H1 (cell line): ENCODE measurements around the gene PPP2R3B. TPM values are rescaled to one million over a fixed set of nuclear protein-coding genes. Genes with fewer than 3 reads are reported as not detected.

Experiments used
- CHD7 ChIP-seq: fragments of 300-600 bp; sonication (generic); IDR thresholded peaks from 2 replicates; pipeline ENCODE4 v1.7.1; 2012; ENCODE audit warnings: low read length, moderate library complexity, mild to moderate bottlenecking, inconsistent platforms; ENCODE audit not compliant: insufficient replicate concordance
- EZH2 ChIP-seq: fragments of 200-600 bp; sonication (generic); IDR thresholded peaks from 2 replicates; pipeline ENCODE4 v1.7.1; 2012; ENCODE audit warnings: low read depth, mild to moderate bottlenecking, moderate library complexity, low read length, inconsistent platforms; ENCODE audit not compliant: severe bottlenecking
- GABPA ChIP-seq: IDR thresholded peaks from 2 replicates; pipeline ENCODE4 v1.6.1; 2011; ENCODE audit warnings: mild to moderate bottlenecking, low read length, moderate library complexity, borderline replicate concordance; ENCODE audit not compliant: insufficient read depth
- GTF2F1 ChIP-seq: IDR thresholded peaks from 2 replicates; pipeline ENCODE4 v1.6.1; 2012; ENCODE audit warnings: low read depth, low read length, improper control_type of control experiment, borderline replicate concordance
- RAD21 ChIP-seq, 2 experiments: IDR thresholded peaks in 1 of 2; conservative IDR thresholded peaks in 1 of 2; 2 replicates each; pipeline ENCODE4 v1.6.1; 2011; ENCODE audit warnings: low read depth in 2 of 2, low read length in 2 of 2, improper control_type of control experiment in 1 of 2, inconsistent platforms in 1 of 2, mild to moderate bottlenecking in 1 of 2, moderate library complexity in 1 of 2
- SIN3A ChIP-seq, 2 experiments: IDR thresholded peaks in 1 of 2; conservative IDR thresholded peaks in 1 of 2; 2 replicates each; pipeline ENCODE4 v1.6.1; 2011 to 2012; ENCODE audit warnings: low read length in 2 of 2, improper control_type of control experiment in 1 of 2, low read depth in 1 of 2, mild to moderate bottlenecking in 1 of 2
- SIRT6 ChIP-seq: IDR thresholded peaks from one replicate; pipeline ENCODE4 v1.7.1; 2012; ENCODE audit warnings: low read length, inconsistent platforms
- SP4 ChIP-seq: IDR thresholded peaks from 2 replicates; pipeline ENCODE4 v1.6.1; 2012; ENCODE audit warnings: low read length, inconsistent platforms
- polyA plus RNA-seq, 7 experiments: library from polyadenylated mRNA; depleted of rRNA in 3 of 7; stranded (reverse) in 5 of 7; unstranded in 2 of 7; fragments of >200 nt in 5 of 7; fragments of 200-250 nt in 2 of 7; gene quantifications; 1 replicate in 5 of 7; 2 replicates in 1 of 7; 4 replicates in 1 of 7; pipeline versions ENCODE4 v1.2.1 to v1.2.3, GENCODE V29; 2011 to 2013; ENCODE audit warnings: missing spikeins in 2 of 7, mixed read lengths in 2 of 7
- total RNA-seq: library from RNA; stranded (reverse); fragmentation: NEBNext Ultra II Directional; extraction: Animal tissue kit (Norgen Biotek cat#: 25700); gene quantifications from 2 replicates; pipeline ENCODE4 v1.2.1, GENCODE V29; 2021

The PPP2R3B gene
- total and polyA plus RNA-seq, 2 of the 8 experiments (the other 6 are each of a cell fraction or from before 2014, with no cell fraction given), result 47.6 to 86.7 TPM

GRCh38 chrX:435536-436122, 48.9 kb upstream of the PPP2R3B start (continued):
- TF ChIP-seq CHD7 (no peak), SIN3A (conservative IDR thresholded peaks at IDR 0.05 in 1 of 2, IDR thresholded peaks at IDR 0.05 in 1 of 2; ENCODE audit: low read depth in 1 of 2, low read length in 2 of 2) (no peak), GTF2F1 (no peak), SP4 (no peak), EZH2 (no peak), GABPA (no peak), RAD21 (IDR thresholded peaks at IDR 0.05 in 1 of 2, conservative IDR thresholded peaks at IDR 0.05 in 1 of 2; ENCODE audit: low read depth in 2 of 2, low read length in 2 of 2) (no peak), SIRT6 (no peak)
